HG02840 (cell line): ENCODE data around the gene CENPE.

Experiments
- ATAC-seq: cut with Tn5 transposase; IDR thresholded peaks from one replicate; pipeline ENCODE4 v1.9.1; 2021; ENCODE audit warnings: mild to moderate bottlenecking, moderate library complexity, moderate number of reproducible peaks; ENCODE audit not compliant: unreplicated experiment, low FRiP score

The CENPE gene

GRCh38 chr4:103137446-103137827 lies 60.7 kb downstream of the CENPE start:
- ATAC-seq: no peak

- ATAC-seq: no peak
Observed at GRCh38 chr4:103136671-103137445, 61.3 kb downstream of the CENPE start.

DNA sequence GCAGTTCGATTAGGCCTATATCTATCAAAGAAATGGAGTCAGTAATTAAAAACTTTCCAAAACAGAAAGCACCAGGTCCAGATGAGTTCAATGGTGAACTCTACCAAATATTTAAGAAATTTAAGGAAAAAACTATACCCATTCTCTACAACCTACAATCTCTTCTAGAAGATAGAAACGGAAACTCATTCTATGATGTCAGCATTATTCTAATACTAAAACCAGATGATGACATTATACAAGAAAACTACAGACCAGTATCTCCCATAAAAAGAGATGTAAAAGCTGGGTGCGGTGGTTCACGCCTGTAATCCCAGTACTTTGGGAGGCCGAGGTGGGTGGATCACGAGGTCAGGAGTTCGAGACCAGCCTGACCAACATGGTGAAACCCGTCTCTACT lies 69.0 kb downstream of the CENPE start:
- ATAC-seq: no peak

- ATAC-seq: no peak
Observed at GRCh38 chr4:103126126-103126525, 72.0 kb downstream of the CENPE start.

DNA sequence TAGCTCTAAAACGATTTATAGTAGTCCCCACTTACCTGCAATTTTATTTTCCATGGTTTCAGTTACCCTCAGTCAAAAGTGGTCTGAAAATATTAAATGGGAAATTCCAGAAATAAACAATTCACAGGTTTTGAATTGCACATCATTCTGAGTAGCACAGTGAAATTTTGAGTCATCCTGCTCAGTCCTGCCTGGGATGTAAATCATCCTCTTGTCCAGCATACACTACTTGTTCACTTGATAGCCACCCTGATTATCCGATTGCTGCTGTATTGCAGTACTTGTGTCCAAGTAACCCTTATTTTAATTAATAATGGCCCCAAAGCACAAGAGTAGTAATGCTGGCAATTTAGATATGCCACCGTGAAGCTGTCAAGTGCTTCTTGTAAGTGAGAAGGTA lies 75.0 kb downstream of the CENPE start:
- ATAC-seq: no peak

GRCh38 chr4:103118166-103118565 lies 80.0 kb downstream of the CENPE start:
- ATAC-seq: no peak

DNA sequence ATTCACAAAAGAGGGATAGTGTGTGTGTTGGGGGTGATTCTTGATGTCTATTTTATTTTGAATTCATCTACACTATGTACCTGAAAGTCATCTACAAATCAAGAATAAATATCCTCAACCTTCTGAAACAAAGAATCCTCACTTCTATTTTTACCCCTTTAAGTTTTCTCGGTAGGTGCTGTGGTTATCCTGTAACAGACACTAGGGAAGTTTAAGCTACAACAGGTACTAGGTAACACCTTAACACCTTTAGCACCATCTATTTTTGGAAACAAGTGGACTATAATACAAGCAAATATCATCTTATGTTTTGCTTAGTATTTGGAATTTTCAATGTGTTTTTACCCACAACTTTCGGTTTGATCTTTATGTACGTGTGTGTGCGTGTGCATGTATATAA lies 86.5 kb downstream of the CENPE start:
- ATAC-seq: no peak

DNA sequence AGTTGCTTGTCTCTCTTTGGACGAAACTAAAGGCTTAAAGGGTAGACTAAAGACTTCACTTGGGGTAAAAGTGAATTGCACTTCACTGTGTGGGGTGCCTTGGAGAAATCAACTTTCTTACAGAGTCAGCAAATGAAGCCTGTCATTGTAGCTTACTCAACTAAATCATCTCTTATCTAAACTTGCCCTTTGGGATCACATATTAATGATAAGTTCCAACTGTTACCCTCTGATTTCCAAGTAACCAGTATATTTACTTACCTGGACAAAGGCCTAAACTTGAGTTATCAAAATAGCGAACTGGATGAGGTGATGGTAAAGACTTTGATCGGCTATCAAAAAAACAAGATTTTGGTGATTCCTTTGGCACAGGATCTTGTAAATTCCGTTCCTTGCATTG lies 89.6 kb downstream of the CENPE start:
- ATAC-seq: no peak

DNA sequence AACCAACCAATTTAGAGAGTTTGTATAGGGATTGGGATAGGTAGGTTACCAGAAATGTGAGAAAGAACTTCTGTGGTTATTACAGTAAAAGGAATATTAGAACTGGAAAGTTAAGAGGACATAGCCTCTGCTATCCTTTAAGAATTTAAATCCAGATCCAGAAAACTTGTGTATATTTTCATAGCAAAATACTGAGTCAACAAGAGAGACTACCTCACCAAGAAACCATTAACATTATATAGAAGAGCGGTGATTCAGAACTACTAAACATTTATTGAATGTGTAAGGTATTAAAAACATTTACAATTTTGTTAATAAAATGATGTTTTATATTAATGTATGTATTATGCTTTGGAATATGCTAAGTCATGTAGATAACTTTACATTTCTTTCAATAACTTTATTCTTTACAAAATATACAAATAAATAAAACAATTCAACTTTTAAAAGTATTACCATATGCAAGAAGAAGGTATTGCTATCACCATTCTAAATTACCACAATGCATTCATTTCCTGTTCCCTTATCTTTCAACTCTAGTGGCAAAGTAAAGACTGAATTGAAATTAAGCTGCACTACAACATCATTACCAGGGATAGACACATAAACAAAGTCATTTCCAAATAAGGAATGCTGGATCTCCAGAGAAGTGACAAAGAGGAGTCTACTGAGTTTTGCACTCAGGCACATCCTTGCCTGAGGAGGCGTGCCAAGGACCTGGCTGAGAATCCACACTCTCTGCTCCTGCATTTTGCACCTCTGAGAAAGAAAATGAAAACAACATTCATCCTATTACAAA lies 92.4 kb downstream of the CENPE start:
- ATAC-seq: no peak

GRCh38 chr4:103104886-103105285 lies 93.3 kb downstream of the CENPE start:
- no peak for ATAC-seq

GRCh38 chr4:103100691-103101090 lies 97.5 kb downstream of the CENPE start:
- no peak for ATAC-seq

- peak; percentile 93 for ATAC-seq
Observed at GRCh38 chr4:103099691-103100392, 98.3 kb downstream of the CENPE start, which contains the start of gene BDH2. Gene BDH2, minus strand, starts transcription at chr4:103099834. Its CDS starts 3,580 bp downstream, at chr4:103096254.

DNA sequence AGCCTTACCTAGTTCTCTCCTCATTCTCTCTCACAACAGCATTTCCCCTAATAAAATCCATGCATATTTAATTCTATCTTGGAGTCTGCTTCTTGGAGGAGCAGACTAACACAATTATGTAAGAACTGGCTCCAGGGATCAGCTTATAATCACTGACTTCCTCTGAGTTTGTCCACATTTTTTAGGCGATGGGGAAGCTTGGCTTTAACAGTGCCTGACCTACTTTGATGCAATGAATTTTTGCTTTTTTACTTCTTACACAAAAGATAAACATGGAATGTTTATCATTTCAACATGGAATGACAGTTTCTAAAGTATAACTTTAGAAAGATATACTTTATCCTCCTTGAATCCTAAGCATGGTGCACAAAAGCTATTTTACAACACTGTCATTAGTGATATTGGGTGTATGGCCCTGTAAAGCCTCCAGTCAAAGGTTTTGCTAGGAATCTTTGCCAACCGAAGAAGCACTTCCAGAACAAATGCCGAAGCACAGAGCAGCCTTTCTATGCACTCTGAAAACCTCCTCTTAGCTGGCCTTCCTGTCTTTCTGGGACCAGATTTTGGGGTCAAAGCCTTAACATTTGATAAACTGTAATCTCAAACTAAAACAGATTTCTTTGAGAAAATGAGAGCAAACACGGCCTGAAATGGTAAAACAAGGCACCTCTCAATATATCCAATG lies 99.2 kb downstream of the CENPE start:
- ATAC-seq: no peak

- no peak for ATAC-seq
Observed at GRCh38 chr4:103098341-103098740, 99.8 kb downstream of the CENPE start.

- no peak for ATAC-seq
Observed at GRCh38 chr4:103097112-103097511, 101.0 kb downstream of the CENPE start.

GRCh38 chr4:103095080-103095479 lies 103.1 kb downstream of the CENPE start:
- no peak for ATAC-seq

DNA sequence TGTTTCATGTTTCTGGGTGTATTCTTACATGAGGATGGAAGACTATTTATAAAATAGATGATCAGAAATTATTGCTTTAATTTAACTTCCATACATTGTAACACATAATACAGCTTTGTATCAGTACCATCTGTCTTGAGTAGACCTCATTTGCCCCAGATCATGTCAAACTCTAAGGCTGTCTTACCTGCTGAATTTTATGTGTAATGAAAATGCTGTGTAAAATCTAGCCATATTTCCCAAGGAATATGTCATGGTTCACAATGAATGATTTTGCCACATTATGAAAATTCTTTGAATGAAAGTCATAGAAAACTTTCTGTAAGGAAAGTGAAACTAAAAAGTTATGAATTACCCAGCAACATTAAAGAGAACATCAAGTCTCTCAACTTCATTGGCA lies 105.9 kb downstream of the CENPE start:
- no peak for ATAC-seq

DNA sequence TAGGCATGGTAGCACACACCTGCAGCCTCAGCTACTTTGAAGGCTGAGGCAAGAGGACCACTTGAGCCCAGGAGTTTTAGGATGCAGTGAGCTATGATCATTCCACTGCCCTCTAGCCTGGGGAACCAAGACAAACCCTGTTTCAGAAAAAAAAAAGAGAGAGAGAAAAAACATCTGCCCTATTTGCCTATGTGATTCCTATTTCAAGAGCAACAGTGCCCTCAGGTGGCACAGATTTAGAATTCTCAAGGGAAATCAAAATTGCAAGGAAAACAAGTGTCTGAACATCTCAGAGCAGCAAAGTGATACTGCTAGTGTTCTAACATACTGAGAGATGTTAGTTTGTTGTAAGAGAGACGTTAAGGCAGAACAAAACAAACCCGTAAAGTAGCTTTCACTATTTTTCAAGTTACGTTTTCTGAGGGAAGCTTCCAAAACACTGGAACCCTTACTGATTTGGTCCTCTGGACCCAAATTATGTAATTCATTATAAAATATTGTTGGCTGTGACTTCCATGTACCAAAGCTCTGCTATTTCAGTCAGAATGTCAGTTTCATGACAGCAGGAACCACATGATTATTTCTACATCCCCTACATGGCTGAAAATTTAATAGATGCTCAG lies 106.4 kb downstream of the CENPE start:
- ATAC-seq: peak; percentile 73

- no peak for ATAC-seq
Observed at GRCh38 chr4:103089481-103089880, 108.7 kb downstream of the CENPE start.

- no peak for ATAC-seq
Observed at GRCh38 chr4:103086551-103086950, 111.6 kb downstream of the CENPE start.
